Ishikawa (cell line): Measurements from ENCODE around the gene CEP63.

ENCODE experiments used
- CEBPB ChIP-seq: IDR thresholded peaks from 2 replicates; pipeline ENCODE4 v1.6.1; 2012
- CREB1 ChIP-seq: IDR thresholded peaks from 2 replicates; pipeline ENCODE4 v1.6.1; 2012; ENCODE audit warnings: low read depth
- EGR1 ChIP-seq: IDR thresholded peaks from 2 replicates; pipeline ENCODE4 v1.6.1; 2012
- EP300 ChIP-seq: IDR thresholded peaks from 2 replicates; pipeline ENCODE4 v1.6.1; 2012; ENCODE audit warnings: borderline replicate concordance
- FOXM1 ChIP-seq: IDR thresholded peaks from 2 replicates; pipeline ENCODE4 v1.6.1; 2012; ENCODE audit warnings: low read depth, borderline replicate concordance
- NFIC ChIP-seq: IDR thresholded peaks from 2 replicates; pipeline ENCODE4 v1.6.1; 2012
- RAD21 ChIP-seq: IDR thresholded peaks from 2 replicates; pipeline ENCODE4 v1.6.1; 2012; ENCODE audit warnings: low read depth
- TAF1 ChIP-seq: IDR thresholded peaks from 2 replicates; pipeline ENCODE4 v1.6.1; 2012; ENCODE audit warnings: low read depth, mild to moderate bottlenecking
- TCF12 ChIP-seq: IDR thresholded peaks from 2 replicates; pipeline ENCODE4 v1.6.1; 2012; ENCODE audit warnings: low read depth
- TEAD4 ChIP-seq: IDR thresholded peaks from 2 replicates; pipeline ENCODE4 v1.6.1; 2012
- YY1 ChIP-seq: IDR thresholded peaks from 2 replicates; pipeline ENCODE4 v1.6.1; 2012; ENCODE audit warnings: low read depth
- ZBTB7A ChIP-seq: IDR thresholded peaks from 2 replicates; pipeline ENCODE4 v1.6.1; 2012; ENCODE audit warnings: low read depth
- TF ChIP-seq, protein P1 (sequence below): IDR thresholded peaks from 2 replicates; pipeline ENCODE4 v1.6.1; 2012
- TF ChIP-seq, protein P2 (sequence below): IDR thresholded peaks from 2 replicates; pipeline ENCODE4 v1.6.1; 2012; ENCODE audit warnings: low read depth, mild to moderate bottlenecking
- TF ChIP-seq, protein P3 (sequence below): IDR thresholded peaks from 2 replicates; pipeline ENCODE4 v1.6.1; 2012

Gene CEP63

DNA sequence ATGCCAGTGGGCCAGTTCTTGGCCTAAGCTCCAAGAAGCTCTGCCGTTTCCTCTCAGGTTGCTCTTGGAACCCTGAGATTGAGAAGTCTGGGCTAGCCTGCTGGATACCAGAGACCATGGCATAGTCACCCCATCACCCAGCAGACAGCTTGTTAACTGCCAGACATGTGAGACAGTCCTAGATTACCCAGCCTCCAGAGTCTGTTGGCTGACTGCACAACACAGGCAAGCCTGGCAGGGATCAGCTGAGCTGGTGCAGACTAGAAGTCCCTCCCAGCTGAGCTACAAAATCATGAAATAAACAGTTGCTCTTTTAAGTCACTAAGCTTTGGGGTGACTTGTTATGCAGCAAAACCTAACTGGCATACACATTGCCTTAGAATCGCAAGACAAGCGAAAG lies 5.3 kb upstream of the CEP63 start:
- no peak for TF ChIP-seq CREB1
- TF ChIP-seq NFIC: no peak
- no peak for TF ChIP-seq TCF12
- TF ChIP-seq EGR1: no peak
- TF ChIP-seq FOXM1: no peak
- TF ChIP-seq, protein P1, sequence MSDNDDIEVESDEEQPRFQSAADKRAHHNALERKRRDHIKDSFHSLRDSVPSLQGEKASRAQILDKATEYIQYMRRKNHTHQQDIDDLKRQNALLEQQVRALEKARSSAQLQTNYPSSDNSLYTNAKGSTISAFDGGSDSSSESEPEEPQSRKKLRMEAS: no peak
- no peak for TF ChIP-seq TEAD4
- no peak for TF ChIP-seq EP300
- TF ChIP-seq RAD21: no peak
- no peak for TF ChIP-seq TAF1
- TF ChIP-seq, protein P2, sequence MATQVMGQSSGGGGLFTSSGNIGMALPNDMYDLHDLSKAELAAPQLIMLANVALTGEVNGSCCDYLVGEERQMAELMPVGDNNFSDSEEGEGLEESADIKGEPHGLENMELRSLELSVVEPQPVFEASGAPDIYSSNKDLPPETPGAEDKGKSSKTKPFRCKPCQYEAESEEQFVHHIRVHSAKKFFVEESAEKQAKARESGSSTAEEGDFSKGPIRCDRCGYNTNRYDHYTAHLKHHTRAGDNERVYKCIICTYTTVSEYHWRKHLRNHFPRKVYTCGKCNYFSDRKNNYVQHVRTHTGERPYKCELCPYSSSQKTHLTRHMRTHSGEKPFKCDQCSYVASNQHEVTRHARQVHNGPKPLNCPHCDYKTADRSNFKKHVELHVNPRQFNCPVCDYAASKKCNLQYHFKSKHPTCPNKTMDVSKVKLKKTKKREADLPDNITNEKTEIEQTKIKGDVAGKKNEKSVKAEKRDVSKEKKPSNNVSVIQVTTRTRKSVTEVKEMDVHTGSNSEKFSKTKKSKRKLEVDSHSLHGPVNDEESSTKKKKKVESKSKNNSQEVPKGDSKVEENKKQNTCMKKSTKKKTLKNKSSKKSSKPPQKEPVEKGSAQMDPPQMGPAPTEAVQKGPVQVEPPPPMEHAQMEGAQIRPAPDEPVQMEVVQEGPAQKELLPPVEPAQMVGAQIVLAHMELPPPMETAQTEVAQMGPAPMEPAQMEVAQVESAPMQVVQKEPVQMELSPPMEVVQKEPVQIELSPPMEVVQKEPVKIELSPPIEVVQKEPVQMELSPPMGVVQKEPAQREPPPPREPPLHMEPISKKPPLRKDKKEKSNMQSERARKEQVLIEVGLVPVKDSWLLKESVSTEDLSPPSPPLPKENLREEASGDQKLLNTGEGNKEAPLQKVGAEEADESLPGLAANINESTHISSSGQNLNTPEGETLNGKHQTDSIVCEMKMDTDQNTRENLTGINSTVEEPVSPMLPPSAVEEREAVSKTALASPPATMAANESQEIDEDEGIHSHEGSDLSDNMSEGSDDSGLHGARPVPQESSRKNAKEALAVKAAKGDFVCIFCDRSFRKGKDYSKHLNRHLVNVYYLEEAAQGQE: no peak
- TF ChIP-seq, protein P3, sequence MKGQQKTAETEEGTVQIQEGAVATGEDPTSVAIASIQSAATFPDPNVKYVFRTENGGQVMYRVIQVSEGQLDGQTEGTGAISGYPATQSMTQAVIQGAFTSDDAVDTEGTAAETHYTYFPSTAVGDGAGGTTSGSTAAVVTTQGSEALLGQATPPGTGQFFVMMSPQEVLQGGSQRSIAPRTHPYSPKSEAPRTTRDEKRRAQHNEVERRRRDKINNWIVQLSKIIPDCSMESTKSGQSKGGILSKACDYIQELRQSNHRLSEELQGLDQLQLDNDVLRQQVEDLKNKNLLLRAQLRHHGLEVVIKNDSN: no peak
- no peak for TF ChIP-seq YY1
- TF ChIP-seq CEBPB: no peak
- TF ChIP-seq ZBTB7A: no peak

DNA sequence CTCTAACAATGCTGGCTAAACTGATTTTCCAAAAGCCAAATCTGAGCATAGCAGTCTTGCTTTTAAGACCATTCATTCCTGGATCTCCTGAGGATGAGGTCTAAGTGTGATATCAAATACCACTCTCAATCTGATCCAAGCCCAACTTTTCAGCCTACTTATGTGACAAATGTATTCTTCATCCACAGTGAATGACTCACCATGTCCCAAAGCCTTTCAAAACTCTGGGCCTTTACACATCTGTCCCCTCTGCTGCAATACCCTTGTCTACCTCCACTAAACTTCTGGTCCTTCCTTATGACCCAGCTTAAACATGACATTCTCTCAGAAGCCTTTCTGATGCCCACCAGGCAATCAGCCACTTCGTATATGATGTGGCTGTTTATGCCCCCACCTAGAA lies 4.7 kb upstream of the CEP63 start:
- TF ChIP-seq CREB1 (no peak), FOXM1 (no peak), TCF12 (no peak), EP300 (no peak), RAD21 (no peak), EGR1 (no peak), TAF1 (no peak), CEBPB (no peak), NFIC (no peak)
- TF ChIP-seq, protein P1: no peak
- TF ChIP-seq, protein P3: no peak
- TF ChIP-seq, protein P2: no peak

DNA sequence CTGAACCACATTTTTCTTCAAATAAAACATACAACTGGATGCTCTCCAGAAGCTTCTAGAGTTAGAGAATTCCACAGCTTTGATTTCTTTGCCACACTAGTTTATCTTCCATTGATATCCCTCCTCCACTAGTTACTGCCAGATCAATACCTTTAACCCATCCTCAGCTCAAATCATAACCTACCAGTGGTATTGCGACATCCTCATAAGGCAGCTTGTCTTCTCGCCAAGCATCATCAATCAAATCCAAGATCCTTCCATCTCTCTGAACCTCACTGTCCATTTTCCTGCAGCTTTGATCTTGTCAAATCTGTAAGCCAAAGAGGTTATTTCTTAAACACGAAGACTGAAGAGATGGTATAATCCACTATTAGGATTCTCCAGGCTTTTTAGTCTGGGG lies 3.2 kb upstream of the CEP63 start:
- TF ChIP-seq CEBPB: peak; percentile 68
- TF ChIP-seq, protein P3: no peak
- TF ChIP-seq EP300: no peak

DNA sequence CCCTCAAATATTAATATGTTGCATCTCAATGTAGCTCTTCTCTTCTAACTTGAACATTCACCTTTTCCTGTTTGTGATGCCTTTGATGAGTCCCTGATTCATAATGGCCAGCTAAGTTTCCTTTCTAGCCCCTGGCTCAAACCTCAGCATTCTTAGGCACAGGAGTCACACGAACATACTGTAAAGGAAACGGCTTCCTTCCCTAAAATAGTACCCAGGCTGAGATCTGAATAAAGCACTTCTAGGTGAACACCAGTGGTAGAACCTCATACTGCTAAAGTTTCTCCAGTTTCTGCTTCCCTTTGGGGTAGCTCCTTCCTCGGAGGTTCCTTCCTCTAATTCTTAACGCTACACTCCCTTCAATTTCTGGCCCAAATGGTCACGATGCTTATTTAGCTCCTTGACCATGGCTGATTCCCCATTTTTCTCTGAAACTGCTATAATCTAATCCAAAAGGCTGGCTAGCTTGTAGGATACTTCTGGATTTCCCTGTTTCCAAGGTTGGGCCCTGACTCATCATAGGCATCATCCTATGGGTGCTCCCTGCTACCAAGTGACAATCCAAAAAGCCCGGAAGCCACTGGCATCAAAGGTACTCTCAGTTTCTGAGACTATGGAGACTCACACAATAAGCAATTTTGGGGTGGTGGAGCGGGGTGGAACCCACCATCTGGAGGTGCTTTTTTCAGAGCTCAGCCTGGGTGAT lies 2.5 kb upstream of the CEP63 start:
- no peak for TF ChIP-seq RAD21
- no peak for TF ChIP-seq CEBPB
- no peak for TF ChIP-seq NFIC

DNA sequence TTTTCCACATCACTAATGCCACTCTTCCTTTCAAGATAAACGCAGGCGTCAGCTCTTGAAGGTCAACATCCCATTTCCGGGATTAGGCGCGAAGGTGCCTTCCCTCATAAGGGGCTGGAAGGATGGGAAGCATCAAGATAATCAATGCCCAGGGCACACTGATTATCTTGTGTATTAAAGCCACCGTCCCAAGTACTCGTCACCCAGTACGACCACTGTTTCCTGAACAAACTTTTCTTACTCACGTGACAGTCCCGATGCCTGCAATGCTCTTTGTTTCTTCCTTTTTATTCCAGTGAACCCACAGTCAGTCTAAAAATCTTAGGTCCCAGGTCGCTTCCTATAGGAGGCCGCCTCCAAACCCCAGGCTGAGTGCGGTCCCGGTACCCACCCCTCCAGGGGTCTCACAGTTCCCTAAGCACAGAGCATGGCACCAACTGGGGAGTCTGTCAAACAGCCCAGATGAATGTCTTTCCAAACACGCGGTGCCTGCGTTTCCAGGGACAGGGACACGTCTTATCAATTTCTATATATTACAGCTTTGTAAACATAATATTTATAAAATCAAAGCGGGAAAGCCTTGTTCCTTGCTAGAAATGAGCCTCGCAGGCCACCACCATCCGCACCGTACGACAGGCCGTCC lies 661 bp upstream of the CEP63 start:
- TF ChIP-seq EGR1: no peak
- no peak for TF ChIP-seq FOXM1
- no peak for TF ChIP-seq RAD21
- TF ChIP-seq, protein P1: no peak
- no peak for TF ChIP-seq YY1
- TF ChIP-seq TCF12: peak; percentile 28; the same call in 1 of the 2 replicates
- TF ChIP-seq, protein P3: peak; percentile 73
- no peak for TF ChIP-seq CEBPB
- peak; percentile 43; the same call in 1 of the 2 replicates for TF ChIP-seq ZBTB7A
- TF ChIP-seq TAF1: no peak
- no peak for TF ChIP-seq TEAD4
- TF ChIP-seq NFIC: no peak
- no peak for TF ChIP-seq CREB1
- TF ChIP-seq, protein P2: no peak
